ENCODE data around the gene DHX58.

- TF ChIP-seq TCF12 (IDR thresholded peaks at IDR 0.05; ENCODE audit: low read depth) (no peak), TAF1 (IDR thresholded peaks at IDR 0.05; ENCODE audit: low read depth) (no peak), EP300 (IDR thresholded peaks at IDR 0.05; ENCODE audit: borderline replicate concordance) (no peak), CEBPB (IDR thresholded peaks at IDR 0.05) (no peak), EGR1 (IDR thresholded peaks at IDR 0.05) (no peak), REST (IDR thresholded peaks at IDR 0.05; ENCODE audit: low read depth) (no peak)
These were observed 5.6 kb upstream of the DHX58 start for GRCh38 chr17:42118126-42118510.
